Measurements from ENCODE around the gene ZNF425.

DNA sequence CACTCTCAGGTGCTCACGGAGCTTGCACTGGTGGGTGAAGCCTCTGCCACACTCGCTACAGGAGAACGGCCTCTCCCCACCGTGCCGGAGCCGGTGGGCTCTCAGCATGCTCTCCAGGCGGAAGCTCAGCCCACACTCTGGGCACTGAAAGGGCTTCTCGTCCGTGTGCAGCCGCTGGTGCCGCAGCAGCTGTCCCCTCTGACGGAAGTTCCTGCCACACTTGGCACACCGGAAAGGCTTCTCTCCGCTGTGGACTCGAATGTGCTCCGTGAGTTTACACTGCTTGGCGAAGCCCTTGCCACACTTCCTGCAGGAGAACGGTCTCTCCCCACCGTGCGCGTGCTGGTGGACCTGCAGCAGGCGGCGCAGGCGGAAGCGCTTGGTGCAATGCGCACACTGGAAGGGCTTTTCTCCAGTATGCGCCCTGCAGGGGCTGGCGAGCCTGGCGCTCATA lies 54.9 kb downstream of the ZNF425 start:
- TF ChIP-seq, protein P1, sequence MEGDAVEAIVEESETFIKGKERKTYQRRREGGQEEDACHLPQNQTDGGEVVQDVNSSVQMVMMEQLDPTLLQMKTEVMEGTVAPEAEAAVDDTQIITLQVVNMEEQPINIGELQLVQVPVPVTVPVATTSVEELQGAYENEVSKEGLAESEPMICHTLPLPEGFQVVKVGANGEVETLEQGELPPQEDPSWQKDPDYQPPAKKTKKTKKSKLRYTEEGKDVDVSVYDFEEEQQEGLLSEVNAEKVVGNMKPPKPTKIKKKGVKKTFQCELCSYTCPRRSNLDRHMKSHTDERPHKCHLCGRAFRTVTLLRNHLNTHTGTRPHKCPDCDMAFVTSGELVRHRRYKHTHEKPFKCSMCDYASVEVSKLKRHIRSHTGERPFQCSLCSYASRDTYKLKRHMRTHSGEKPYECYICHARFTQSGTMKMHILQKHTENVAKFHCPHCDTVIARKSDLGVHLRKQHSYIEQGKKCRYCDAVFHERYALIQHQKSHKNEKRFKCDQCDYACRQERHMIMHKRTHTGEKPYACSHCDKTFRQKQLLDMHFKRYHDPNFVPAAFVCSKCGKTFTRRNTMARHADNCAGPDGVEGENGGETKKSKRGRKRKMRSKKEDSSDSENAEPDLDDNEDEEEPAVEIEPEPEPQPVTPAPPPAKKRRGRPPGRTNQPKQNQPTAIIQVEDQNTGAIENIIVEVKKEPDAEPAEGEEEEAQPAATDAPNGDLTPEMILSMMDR (conservative IDR thresholded peaks at IDR 0.05; ENCODE audit: low read length): no peak
- no peak for TF ChIP-seq EZH2phosphoT487 (IDR thresholded peaks at IDR 0.05; ENCODE audit: borderline replicate concordance)
